Stimulated activated CD4-positive, alpha-beta T cell treated with anti-CD3 and anti-CD28 coated beads, Interleukin-2, amount 100 ng/mL, for 48 hours (primary cell): ENCODE data around the gene RSBN1L.
A peak's percentile ranks its signal among the peaks of the same experiment; 100 is the strongest.

ENCODE experiments used
- DNase-seq, 2 donors: peaks; one replicate each; pipeline ENCODE4 v3.0.0-alpha.2; 2020

RSBN1L gene

DNA sequence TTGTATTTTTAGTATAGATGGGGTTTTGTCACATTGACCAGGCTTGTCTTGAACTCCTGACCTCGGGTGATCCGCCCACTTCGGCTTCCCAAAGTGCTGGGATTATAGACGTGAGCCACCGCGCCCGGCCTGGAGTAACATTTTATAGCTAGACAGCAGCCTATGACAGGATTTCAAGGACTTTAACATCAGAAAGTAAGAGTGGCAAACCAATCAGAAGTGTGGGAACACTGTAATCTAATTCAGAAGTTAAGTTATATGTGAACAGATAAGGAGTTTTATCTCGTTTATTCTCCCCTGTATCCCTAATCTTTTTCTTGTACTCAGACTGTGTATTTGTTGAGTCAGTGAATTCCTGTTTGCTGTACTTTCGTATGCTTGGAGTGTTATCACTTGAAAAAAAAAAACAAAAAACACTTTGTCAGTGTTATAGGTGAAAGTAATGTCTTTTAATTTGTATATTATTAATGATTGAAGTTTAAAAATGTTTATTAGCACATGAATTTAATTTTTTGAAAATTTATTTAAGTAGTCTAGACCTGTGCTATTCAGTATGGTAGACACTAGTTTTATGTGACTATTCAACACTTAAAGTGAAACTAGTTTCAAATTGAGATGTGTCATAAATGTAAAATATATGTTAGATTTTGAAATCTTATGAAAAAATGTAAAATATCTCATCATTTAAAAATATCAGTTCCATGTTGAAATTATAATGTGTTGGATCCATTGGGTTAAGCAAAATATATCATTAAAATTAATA, 38.6 kb downstream of the RSBN1L start:
- DNase-seq = no peak

GRCh38 chr7:77735457-77735856, 39.2 kb downstream of the RSBN1L start:
- no peak for DNase-seq

DNA sequence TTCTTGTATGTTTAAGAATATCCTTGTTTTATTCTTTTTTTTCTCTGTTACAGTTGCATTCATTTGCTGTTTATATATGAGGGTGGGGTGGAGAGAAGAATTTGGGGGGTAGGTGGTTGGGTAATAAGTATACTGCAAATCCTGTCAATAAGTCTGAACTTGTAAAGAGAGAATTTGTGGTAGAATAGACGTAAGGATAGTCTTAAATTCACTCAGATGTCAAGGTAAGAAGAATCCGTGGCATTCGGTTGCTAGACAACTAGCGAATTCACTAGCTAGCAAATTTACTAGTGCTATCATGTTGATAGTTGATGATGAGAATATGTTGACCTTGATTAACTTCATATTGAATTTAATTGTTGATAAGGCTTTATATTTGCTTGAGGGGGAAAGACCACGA, 40.7 kb downstream of the RSBN1L start:
- no peak for DNase-seq

DNA sequence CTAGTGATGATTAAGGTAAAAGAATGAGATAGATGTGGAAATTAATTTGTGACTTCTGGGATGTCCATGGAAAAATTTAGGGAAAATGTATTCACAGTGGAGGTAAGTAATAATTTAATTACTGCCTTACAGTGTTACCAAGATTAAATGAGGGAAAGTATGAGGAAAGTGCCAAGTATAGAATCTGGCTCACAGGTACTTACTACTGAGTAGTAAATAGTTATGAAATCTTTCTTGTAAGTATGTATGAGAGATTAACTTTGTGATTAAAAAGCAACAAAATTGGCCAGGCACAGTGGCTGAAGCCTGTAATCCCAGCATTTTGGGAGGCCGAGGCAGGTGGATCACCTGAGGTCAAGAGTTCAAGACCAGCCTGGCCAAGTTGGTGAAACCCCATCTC, 42.1 kb downstream of the RSBN1L start:
- DNase-seq = no peak

DNA sequence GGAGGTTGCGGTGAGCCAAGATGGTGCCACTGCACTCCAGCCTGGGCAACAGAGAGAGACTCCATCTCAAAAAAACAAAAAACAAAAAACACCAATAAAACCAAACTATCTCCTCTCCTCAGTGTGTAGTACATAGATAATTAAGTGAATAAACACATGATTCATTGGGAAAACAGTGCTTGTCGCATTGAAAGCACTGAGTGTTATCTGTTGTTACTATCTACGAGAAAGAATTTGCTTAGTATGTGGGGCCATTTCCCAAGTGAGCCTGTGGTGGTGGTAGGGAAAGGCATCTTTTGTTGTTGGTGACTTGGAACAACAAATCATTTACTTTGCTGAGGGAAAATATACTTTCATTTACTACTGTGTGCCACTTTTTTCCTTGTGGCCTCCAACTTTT, 42.6 kb downstream of the RSBN1L start:
- no peak for DNase-seq

DNA sequence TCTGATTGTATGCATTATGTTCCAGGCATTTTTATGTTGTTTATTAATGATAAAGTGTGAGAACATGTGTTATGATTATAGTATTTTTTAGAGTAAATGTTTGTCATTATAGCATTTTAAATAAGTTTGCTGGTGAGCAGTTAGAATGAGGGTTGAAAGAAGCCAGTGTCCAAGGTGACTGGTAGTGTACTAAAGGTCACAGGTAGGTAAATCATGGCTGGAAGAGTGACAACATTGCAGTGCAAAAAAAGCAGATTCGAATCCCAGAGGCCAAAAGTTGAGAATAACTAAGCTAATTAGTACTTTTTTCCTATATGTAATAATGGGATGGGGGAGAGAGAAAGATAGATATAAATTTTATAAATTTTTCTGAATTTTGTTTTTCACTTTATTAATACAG, 44.0 kb downstream of the RSBN1L start:
- DNase-seq = no peak

GRCh38 chr7:77743518-77743917, 47.3 kb downstream of the RSBN1L start:
- DNase-seq = no peak

DNA sequence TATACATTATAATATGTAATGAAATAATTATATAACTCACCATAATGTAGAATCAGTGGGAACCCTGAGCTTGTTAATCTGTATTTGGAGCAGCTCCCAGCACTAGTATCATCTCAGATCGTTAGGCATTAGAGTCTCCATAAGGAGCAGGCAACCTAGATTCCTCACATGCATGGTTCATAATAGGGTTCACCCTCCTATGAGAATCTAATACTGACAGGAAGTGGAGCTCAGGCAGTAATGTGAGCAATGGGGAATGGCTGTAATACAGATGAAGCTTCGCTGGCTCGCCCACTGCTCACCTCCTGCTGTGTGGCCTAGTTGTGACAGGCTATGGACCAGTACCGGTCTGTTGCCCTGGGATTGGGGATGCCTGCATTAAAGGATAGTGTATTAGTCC, 49.5 kb downstream of the RSBN1L start:
- no peak for DNase-seq

GRCh38 chr7:77746164-77746823, 50.0 kb downstream of the RSBN1L start:
- no peak for DNase-seq

GRCh38 chr7:77746824-77747165, 50.5 kb downstream of the RSBN1L start:
- no peak for DNase-seq

- no peak for DNase-seq
Observed at GRCh38 chr7:77747178-77747577, 50.9 kb downstream of the RSBN1L start.

DNA sequence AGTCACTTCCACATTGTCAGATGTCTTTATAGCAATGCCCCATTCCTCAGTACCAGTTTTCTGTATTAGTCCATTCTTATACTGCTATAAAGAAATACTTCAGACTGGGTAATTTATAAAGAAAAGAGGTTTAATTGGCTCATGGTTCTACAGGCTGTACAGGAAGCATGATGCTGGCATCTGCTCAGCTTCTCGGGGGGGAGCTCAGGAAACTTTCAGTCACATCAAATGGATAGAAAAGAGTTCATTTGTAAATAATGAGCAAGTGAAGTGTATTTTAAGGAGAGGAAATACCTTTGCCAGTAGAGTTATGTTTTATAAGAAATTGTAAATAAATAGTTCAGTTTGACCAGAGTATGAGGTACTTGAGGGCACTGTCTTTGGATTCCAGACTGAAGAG, 51.5 kb downstream of the RSBN1L start:
- DNase-seq = no peak

DNA sequence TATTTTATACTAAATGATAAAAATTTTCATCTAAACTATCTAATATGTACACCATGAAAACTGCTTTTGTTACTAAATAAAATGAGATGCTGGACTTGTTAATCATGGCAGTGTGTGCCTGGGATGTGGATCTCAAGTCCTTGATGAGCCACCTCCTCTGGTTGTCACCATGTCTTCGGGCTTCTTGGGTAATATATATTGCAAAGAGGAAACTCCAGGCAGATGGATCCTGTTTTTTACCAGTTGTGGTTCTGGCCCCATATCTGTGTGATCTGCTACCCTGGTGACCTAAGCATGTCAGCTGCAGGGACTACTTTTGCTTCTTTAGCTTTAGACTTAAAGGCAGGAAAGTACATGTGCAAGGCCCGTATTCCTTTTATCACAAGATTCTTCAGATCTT, 55.8 kb downstream of the RSBN1L start:
- DNase-seq = no peak

DNA sequence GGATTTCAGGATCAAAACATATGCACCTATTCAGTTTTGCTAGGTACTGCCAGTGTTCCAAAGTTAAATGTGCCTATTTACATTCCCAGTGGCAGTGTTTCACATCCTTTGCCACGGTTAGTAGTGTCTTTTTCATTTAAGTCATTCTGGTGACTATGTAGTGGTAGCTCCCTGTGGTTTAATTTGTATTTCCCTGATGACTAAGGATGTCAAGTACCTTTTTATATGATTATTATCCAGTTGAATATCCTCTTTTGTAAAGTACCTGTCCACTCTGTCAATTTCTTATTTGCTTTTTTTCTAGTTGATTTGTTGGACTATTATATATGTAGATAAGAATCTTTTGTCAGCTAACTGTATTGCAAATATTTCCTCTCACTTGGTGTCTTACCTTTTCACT, 56.9 kb downstream of the RSBN1L start:
- DNase-seq = no peak

DNA sequence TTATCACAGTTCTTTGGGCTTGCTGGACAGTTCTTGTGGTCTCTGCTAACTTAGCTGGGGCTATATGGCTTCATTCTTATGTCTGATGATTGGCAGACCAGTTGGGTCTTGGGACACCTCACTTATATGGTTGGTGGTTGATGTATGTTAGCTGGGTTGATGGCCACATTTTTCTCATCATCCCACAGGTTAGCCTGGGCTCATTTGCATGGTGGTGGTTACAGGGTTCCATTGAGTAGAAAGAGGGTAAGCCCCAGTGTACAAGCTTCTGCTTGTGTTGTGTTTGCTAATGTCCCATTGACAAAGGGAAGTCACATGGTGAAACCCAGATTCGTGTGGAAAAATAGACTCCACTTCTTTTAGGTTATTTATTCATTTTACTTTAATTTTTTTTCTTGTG, 61.3 kb downstream of the RSBN1L start:
- peak in 1 of 2 donors; percentile 3 for DNase-seq

- peak; percentile 73 to 74 for DNase-seq
Observed at GRCh38 chr7:77759294-77759889, 63.1 kb downstream of the RSBN1L start.

DNA sequence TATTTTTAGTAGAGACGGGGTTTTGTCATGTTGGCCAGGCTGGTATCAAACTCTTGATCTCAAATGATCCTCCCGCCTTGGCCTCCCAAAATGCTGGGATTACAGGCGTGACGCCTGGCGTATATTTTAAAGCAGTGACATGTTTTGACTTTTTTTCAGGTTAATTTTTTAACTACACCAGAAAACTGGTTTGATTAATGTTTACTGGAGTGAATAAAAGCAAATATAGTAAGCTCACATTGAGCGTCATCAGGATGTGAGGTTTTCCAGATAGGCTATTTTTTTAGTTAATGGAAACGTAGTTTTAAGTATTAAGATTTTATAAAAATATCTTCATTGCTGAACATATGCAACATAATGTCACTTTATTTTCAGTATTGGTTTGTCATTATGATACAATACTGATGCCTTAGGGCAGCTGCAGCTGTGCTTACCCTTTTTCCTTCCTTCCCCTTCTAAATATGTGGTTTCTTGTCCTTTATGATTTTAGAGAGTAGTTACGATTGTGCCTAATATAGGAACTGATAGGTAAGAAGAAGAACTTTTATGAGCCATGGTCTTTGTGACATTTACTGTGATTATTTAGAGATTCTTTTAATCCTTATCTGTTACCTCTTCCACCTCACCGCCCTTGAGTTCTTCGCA, 64.7 kb downstream of the RSBN1L start:
- DNase-seq = no peak

DNA sequence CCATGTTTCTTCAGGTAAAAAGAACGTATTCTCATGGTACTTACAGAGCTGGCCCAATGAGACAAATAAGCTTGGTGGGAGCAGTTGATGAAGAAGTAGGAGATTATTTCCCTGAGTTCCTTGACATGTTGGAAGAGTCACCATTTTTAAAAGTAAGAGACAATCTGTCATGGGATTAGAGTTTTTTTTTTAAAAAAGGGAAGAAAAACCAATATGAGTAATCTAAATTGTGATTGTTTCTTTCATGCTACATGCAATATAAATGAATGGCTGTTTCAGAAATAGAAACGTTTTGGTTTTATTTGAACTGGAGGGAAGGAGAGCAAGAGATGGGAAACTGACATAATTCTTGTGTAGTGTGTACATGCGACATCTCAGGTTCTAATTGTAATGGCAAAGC, 69.2 kb downstream of the RSBN1L start:
- DNase-seq = no peak

GRCh38 chr7:77765906-77766800, 69.9 kb downstream of the RSBN1L start:
- no peak for DNase-seq

DNA sequence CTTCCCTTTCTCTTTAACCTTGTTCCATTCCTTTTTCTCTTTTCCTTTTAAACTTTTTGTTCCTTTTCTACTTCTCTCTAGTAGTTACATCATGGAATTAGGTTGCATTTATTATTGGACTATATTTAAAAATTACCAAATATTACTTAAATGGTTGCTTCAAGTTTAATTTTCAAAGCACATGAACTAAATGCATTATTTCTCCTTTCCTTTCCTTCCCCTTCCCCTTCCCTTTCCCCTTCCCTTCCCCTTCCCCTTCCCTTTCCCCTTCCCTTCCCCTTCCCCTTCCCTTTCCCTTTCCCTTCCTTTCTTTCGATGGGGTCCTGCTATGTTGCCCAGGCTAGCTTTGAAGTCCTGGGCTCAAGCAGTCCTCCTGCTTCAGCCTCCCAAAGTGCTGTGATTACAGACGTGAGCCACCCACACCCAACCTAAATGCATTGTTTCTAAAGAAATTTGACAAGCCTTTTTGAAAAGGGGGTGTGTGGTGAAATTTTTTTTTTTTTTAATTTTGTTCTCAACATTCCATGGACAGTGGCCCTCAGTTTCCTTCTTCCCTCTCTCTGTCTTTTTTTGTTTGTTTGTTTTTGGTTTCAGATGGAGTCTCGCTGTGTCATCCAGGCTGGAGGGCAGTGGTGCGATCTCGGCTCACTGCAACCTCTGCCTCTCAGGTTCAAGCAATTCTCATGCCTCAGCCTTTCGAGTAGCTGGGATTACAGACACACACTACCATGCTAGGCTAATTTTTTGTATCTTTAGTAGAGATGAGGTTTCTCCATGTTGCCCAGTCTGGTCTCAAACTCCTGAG, 70.7 kb downstream of the RSBN1L start:
- no peak for DNase-seq

DNA sequence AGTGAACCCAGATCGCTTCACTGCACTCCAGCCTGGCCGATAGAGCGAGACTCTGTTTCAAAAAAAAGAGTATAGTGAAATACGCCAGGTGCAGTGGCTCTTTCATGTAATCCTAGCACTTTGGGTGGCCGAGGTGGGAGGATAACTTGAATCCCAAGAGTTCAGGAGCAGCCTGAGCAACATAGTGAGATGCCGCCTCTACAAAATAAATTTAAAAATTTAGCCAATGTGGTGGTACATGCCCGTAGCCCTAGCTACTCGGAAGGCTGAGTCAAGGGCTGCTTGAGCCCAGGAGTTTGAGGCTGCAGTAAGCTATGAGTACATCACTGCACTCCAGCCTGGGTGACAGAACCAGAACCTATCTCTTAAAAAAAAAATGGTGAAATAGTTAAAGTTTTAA, 74.1 kb downstream of the RSBN1L start:
- DNase-seq = no peak

- DNase-seq = no peak
Observed at GRCh38 chr7:77771901-77772300, 75.6 kb downstream of the RSBN1L start.
